H9 (cell line): ENCODE results near the gene PUS3. TPM values are rescaled to one million over a fixed set of nuclear protein-coding genes. Genes with fewer than 3 reads are reported as not detected.

ENCODE experiments used
- DNase-seq: peaks from one replicate; pipeline ENCODE4 v3.0.0-alpha.2; 2017
- H2AFZ ChIP-seq: one replicate; pipeline ENCODE4 v1.6.1; 2013; ENCODE audit warnings: mild to moderate bottlenecking, low read length, control low read depth, moderate library complexity
- H2AK5ac ChIP-seq: 2 replicates; pipeline ENCODE4 v1.6.1; 2013; ENCODE audit warnings: low read length, control low read depth, mixed read lengths; ENCODE audit not compliant: insufficient read length
- H2BK120ac ChIP-seq: one replicate; pipeline ENCODE4 v1.6.1; 2013; ENCODE audit warnings: low read depth, mild to moderate bottlenecking, low read length, control low read depth, inconsistent platforms; ENCODE audit not compliant: poor library complexity, severe bottlenecking
- H2BK12ac ChIP-seq: 2 replicates; pipeline ENCODE4 v1.6.1; 2013; ENCODE audit warnings: low read length, control low read depth, mixed read lengths, low read depth; ENCODE audit not compliant: insufficient read length
- H2BK15ac ChIP-seq: 2 replicates; pipeline ENCODE4 v1.6.1; 2013; ENCODE audit warnings: low read depth, low read length, control low read depth
- H2BK20ac ChIP-seq: one replicate; pipeline ENCODE4 v1.6.1; 2013; ENCODE audit warnings: low read depth, mild to moderate bottlenecking, low read length, control low read depth, inconsistent platforms; ENCODE audit not compliant: poor library complexity, severe bottlenecking
- H2BK5ac ChIP-seq: 2 replicates; pipeline ENCODE4 v1.6.1; 2013; ENCODE audit warnings: low read length, control low read depth, mixed read lengths; ENCODE audit not compliant: insufficient read length
- H3K14ac ChIP-seq: 2 replicates; pipeline ENCODE4 v1.6.1; 2013; ENCODE audit warnings: low read length, control low read depth; ENCODE audit not compliant: insufficient read depth
- H3K18ac ChIP-seq: 2 replicates; pipeline ENCODE4 v1.6.1; 2013; ENCODE audit warnings: low read depth, mild to moderate bottlenecking, mixed read lengths, low read length, control low read depth; ENCODE audit not compliant: insufficient read length
- H3K23ac ChIP-seq: 2 replicates; pipeline ENCODE4 v1.6.1; 2013; ENCODE audit warnings: low read length, control low read depth, mixed read lengths, low read depth; ENCODE audit not compliant: insufficient read length
- H3K23me2 ChIP-seq: 2 replicates; pipeline ENCODE4 v1.6.1; 2013; ENCODE audit warnings: low read depth, mild to moderate bottlenecking, mixed read lengths, low read length, control low read depth; ENCODE audit not compliant: insufficient read length, poor library complexity, severe bottlenecking
- H3K27ac ChIP-seq: 2 replicates; pipeline ENCODE4 v1.5.1; 2013; ENCODE audit warnings: low read length, control low read depth, mixed read lengths, low read depth; ENCODE audit not compliant: insufficient read length
- H3K27me3 ChIP-seq: 2 replicates; pipeline ENCODE4 v1.6.1; 2013; ENCODE audit warnings: low read length, control low read depth, inconsistent platforms; ENCODE audit not compliant: insufficient read depth
- H3K4ac ChIP-seq: 2 replicates; pipeline ENCODE4 v1.6.1; 2013; ENCODE audit warnings: low read depth, mild to moderate bottlenecking, control low read depth, inconsistent platforms, low read length, moderate library complexity
- H3K4me1 ChIP-seq: 2 replicates; pipeline ENCODE4 v1.6.1; 2013; ENCODE audit warnings: low read length, control low read depth, inconsistent platforms; ENCODE audit not compliant: insufficient read depth
- H3K4me2 ChIP-seq: 2 replicates; pipeline ENCODE4 v1.6.1; 2013; ENCODE audit warnings: low read length, control low read depth, mixed read lengths; ENCODE audit not compliant: insufficient read length, insufficient read depth
- H3K56ac ChIP-seq: 2 replicates; pipeline ENCODE4 v1.6.1; 2013; ENCODE audit warnings: low read depth, mild to moderate bottlenecking, mixed read lengths, low read length, control low read depth; ENCODE audit not compliant: insufficient read length
- H3K79me1 ChIP-seq: 2 replicates; pipeline ENCODE4 v1.6.1; 2013; ENCODE audit warnings: low read depth, mild to moderate bottlenecking, moderate library complexity, low read length, control low read depth, inconsistent platforms; ENCODE audit not compliant: insufficient read depth, poor library complexity, severe bottlenecking
- H3K79me2 ChIP-seq: 2 replicates; pipeline ENCODE4 v1.6.1; 2013; ENCODE audit warnings: low read length, control low read depth, inconsistent platforms; ENCODE audit not compliant: insufficient read depth
- H3K9ac ChIP-seq: 2 replicates; pipeline ENCODE4 v1.6.1; 2013; ENCODE audit warnings: low read length, control low read depth, mixed read lengths; ENCODE audit not compliant: insufficient read length; ENCODE audit errors: extremely low read depth
- H3K9me3 ChIP-seq: one replicate; pipeline ENCODE4 v1.6.1; 2013; ENCODE audit warnings: low read depth, low read length, inconsistent platforms; ENCODE audit not compliant: control insufficient read depth
- H3T11ph ChIP-seq: one replicate; pipeline ENCODE4 v1.6.1; 2013; ENCODE audit warnings: mild to moderate bottlenecking, low read length, control low read depth, inconsistent platforms
- H4K20me1 ChIP-seq: one replicate; pipeline ENCODE4 v1.6.1; 2013; ENCODE audit not compliant: control insufficient read depth, insufficient read length, insufficient read depth
- H4K5ac ChIP-seq: 2 replicates; pipeline ENCODE4 v1.6.1; 2013; ENCODE audit warnings: low read depth, mild to moderate bottlenecking, mixed read lengths, low read length, control low read depth; ENCODE audit not compliant: insufficient read length
- H4K8ac ChIP-seq: replicated peaks from 2 replicates; pipeline ENCODE4 v1.6.1; 2013; ENCODE audit warnings: low read length, control low read depth, mixed read lengths, low read depth; ENCODE audit not compliant: insufficient read length
- H4K91ac ChIP-seq: 2 replicates; pipeline ENCODE4 v1.6.1; 2013; ENCODE audit warnings: low read depth, mild to moderate bottlenecking, moderate library complexity, mixed read lengths, low read length, control low read depth; ENCODE audit not compliant: insufficient read length
- H3K27ac Mint-ChIP-seq, 3 experiments: 2 replicates in 2 of 3; 3 replicates in 1 of 3; pipeline ENCODE4 v1.8.0; 2020 to 2021; ENCODE audit warnings: mixed read lengths in 3 of 3, mild to moderate bottlenecking in 1 of 3, moderate library complexity in 1 of 3
- H3K27me3 Mint-ChIP-seq: 2 replicates; pipeline ENCODE4 v1.8.0; 2021; ENCODE audit warnings: low read depth, mild to moderate bottlenecking, moderate library complexity, mixed read lengths
- H3K36me3 Mint-ChIP-seq, 3 experiments: 2 replicates in 2 of 3; 3 replicates in 1 of 3; pipeline ENCODE4 v1.8.0; 2020 to 2021; ENCODE audit warnings: low read depth in 3 of 3, mixed read lengths in 3 of 3; ENCODE audit not compliant: insufficient read depth in 1 of 3
- H3K4me1 Mint-ChIP-seq, 2 experiments: 2 replicates each; pipeline ENCODE4 v1.8.0; 2020; ENCODE audit warnings: mixed read lengths in 2 of 2
- H3K4me3 Mint-ChIP-seq, 2 experiments: 2 replicates in 1 of 2; 3 replicates in 1 of 2; pipeline ENCODE4 v1.8.0; 2020 to 2021; ENCODE audit warnings: mild to moderate bottlenecking in 2 of 2, mixed read lengths in 2 of 2, moderate library complexity in 1 of 2
- H3K9me3 Mint-ChIP-seq, 2 experiments: 2 replicates in 1 of 2; 3 replicates in 1 of 2; pipeline ENCODE4 v1.8.0; 2020; ENCODE audit warnings: mild to moderate bottlenecking in 2 of 2, mixed read lengths in 2 of 2, moderate library complexity in 1 of 2
- WGBS: extraction: QIAGEN DNeasy Blood & Tissue Kit; methylation state at CpG from one replicate; pipeline ENCODE4 v1.1.7; 2013; ENCODE audit warnings: missing lambda C conversion rate, low lambda C conversion rate, mixed read lengths; ENCODE audit not compliant: insufficient read length; ENCODE audit errors: extremely low coverage; 5-methylcytosine and 5-hydroxymethylcytosine counted together
- total RNA-seq: library from RNA; stranded (reverse); gene quantifications from 2 replicates; pipeline ENCODE4 v1.2.1, GENCODE V29; 2021
- TF ChIP-seq, protein P1 (sequence below): fragments of 200-600 bp; sonication (generic); conservative IDR thresholded peaks from 3 replicates; pipeline ENCODE4 v1.8.0; 2021; ENCODE audit warnings: antibody characterized with exemption, mild to moderate bottlenecking

PUS3 gene
- total RNA-seq, 1 experiment from 2014 or later = 20.0 TPM

DNA sequence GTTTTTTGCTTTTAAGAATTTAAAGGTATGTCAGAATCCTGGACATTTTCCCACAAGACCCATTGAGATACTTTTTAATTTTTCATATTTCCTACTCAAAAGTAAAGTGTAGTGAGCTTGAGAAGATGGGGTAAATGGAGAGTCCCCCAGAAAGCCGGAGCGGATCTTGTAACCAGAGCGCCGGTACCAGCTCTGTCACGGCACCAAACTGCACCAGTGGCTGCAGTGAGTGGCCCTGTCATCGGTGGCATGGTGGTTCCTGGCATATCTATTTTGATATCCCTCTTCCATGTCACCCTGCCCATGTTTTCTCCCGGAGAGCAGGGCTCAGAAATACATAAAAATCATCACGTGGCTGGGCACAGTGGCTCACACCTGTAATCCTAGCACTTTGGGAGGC, 20.6 kb upstream of the PUS3 start:
- H3K23me2 ChIP-seq = no peaks in the 10 kb centered on the region
- H2BK120ac ChIP-seq = no peak overlapping the region
- no peaks in the 10 kb centered on the region for H4K20me1 ChIP-seq
- H3K36me3 Mint-ChIP-seq = no peaks in the 10 kb centered on the region
- H4K91ac ChIP-seq = no peak overlapping the region
- no peak overlapping the region for H3K23ac ChIP-seq
- H3K18ac ChIP-seq = no peak overlapping the region
- H4K8ac ChIP-seq = no peak overlapping the region
- H3K79me2 ChIP-seq = no peaks in the 10 kb centered on the region
- H3K4me1 ChIP-seq = no peaks in the 10 kb centered on the region
- no peak overlapping the region for H4K5ac ChIP-seq
- H3K9ac ChIP-seq = no peak overlapping the region
- no peak for DNase-seq
- H3K27ac Mint-ChIP-seq = no peak overlapping the region
- H3K9me3 Mint-ChIP-seq = no peaks in the 10 kb centered on the region; a peak in 1 of 5 replicates
- no peak overlapping the region for H2BK12ac ChIP-seq
- H2BK20ac ChIP-seq = no peak overlapping the region
- H3K27me3 Mint-ChIP-seq = peaks cover 3% of the 10 kb centered on the region; the same call in 1 of the 2 replicates
- H3T11ph ChIP-seq = no peak overlapping the region
- H2BK15ac ChIP-seq = no peak overlapping the region
- H2BK5ac ChIP-seq = no peak overlapping the region
- H3K9me3 ChIP-seq = no peaks in the 10 kb centered on the region
- no peak overlapping the region for H3K4ac ChIP-seq
- H3K79me1 ChIP-seq = no peaks in the 10 kb centered on the region
- no peak overlapping the region for H3K4me3 Mint-ChIP-seq
- no peak overlapping the region for H2AFZ ChIP-seq
- WGBS = no CpG with 5 or more reads among the region's 8 CpGs
- no peaks in the 10 kb centered on the region for H3K27me3 ChIP-seq
- no peak overlapping the region for H3K56ac ChIP-seq
- TF ChIP-seq, protein P1, sequence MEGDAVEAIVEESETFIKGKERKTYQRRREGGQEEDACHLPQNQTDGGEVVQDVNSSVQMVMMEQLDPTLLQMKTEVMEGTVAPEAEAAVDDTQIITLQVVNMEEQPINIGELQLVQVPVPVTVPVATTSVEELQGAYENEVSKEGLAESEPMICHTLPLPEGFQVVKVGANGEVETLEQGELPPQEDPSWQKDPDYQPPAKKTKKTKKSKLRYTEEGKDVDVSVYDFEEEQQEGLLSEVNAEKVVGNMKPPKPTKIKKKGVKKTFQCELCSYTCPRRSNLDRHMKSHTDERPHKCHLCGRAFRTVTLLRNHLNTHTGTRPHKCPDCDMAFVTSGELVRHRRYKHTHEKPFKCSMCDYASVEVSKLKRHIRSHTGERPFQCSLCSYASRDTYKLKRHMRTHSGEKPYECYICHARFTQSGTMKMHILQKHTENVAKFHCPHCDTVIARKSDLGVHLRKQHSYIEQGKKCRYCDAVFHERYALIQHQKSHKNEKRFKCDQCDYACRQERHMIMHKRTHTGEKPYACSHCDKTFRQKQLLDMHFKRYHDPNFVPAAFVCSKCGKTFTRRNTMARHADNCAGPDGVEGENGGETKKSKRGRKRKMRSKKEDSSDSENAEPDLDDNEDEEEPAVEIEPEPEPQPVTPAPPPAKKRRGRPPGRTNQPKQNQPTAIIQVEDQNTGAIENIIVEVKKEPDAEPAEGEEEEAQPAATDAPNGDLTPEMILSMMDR = no peak
- peaks cover 14% of the 10 kb centered on the region in 2 experiments for H3K4me1 Mint-ChIP-seq
- no peak overlapping the region for H3K14ac ChIP-seq
- H2AK5ac ChIP-seq = no peak overlapping the region
- H3K27ac ChIP-seq = no peak overlapping the region
- no peak overlapping the region for H3K4me2 ChIP-seq
